ENCODE measurements around the gene ADAMTS18. TPM values are rescaled to one million over a fixed set of nuclear protein-coding genes. Genes with fewer than 3 reads are reported as not detected.

Gene ADAMTS18
- total and polyA plus RNA-seq, 2 experiments from 2014 or later: 2.7 to 5.5 TPM

DNA sequence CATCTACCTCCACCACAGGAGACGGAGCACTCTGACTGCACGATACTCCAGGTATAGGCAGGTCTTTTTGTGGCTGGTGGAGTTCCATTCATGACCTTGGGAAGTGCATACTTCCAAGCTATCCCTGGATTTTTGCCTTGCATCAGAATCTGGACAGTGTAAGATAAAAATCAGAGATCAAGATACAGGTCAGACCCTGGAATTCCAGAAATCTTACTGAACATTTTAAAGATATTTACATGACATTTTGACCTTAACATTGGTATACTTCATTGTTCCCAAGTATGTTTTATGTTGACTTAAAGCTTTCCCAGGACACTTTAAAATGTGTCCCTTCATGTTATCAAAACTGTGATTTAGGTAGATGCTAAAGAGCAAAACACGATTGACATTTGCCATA is 134.6 kb downstream of the ADAMTS18 start:
- H3K36me3 ChIP-seq (replicated peaks; ENCODE audit: insufficient read depth, low read depth): no peaks in the 10 kb centered on the region
- no peaks in the 10 kb centered on the region for H4K20me1 ChIP-seq (ENCODE audit: insufficient read depth, poor library complexity, severe bottlenecking)
- no peak overlapping the region for H3K4me2 ChIP-seq
- 55% methylated on average over 3 of the region's 3 CpGs for WGBS (ENCODE audit: low lambda C conversion rate, missing lambda C conversion rate)
- H3K27me3 ChIP-seq: no peaks in the 10 kb centered on the region
- peaks cover 13% of the 10 kb centered on the region for H3K4me1 ChIP-seq (ENCODE audit: insufficient read depth)
- H3K27ac ChIP-seq: no peak overlapping the region
- no peak for TF ChIP-seq EZH2phosphoT487 (IDR thresholded peaks at IDR 0.05; ENCODE audit: low read depth, severe bottlenecking, unreplicated experiment)
- TF ChIP-seq, protein P1, sequence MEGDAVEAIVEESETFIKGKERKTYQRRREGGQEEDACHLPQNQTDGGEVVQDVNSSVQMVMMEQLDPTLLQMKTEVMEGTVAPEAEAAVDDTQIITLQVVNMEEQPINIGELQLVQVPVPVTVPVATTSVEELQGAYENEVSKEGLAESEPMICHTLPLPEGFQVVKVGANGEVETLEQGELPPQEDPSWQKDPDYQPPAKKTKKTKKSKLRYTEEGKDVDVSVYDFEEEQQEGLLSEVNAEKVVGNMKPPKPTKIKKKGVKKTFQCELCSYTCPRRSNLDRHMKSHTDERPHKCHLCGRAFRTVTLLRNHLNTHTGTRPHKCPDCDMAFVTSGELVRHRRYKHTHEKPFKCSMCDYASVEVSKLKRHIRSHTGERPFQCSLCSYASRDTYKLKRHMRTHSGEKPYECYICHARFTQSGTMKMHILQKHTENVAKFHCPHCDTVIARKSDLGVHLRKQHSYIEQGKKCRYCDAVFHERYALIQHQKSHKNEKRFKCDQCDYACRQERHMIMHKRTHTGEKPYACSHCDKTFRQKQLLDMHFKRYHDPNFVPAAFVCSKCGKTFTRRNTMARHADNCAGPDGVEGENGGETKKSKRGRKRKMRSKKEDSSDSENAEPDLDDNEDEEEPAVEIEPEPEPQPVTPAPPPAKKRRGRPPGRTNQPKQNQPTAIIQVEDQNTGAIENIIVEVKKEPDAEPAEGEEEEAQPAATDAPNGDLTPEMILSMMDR (IDR thresholded peaks at IDR 0.05; ENCODE audit: poor library complexity): no peak
- TF ChIP-seq EZH2 (IDR thresholded peaks at IDR 0.05; ENCODE audit: borderline replicate concordance): no peak
- H3K4me3 ChIP-seq: no peak overlapping the region
- no peaks in the 10 kb centered on the region for H3K79me2 ChIP-seq
- no peak overlapping the region for H2AFZ ChIP-seq
- H3K9me2 ChIP-seq (replicated peaks; ENCODE audit: insufficient read depth): no peaks in the 10 kb centered on the region
- no peak for DNase-seq (ENCODE audit: low spot score)
- H3K9me3 ChIP-seq (ENCODE audit: low read depth): no peaks in the 10 kb centered on the region

DNA sequence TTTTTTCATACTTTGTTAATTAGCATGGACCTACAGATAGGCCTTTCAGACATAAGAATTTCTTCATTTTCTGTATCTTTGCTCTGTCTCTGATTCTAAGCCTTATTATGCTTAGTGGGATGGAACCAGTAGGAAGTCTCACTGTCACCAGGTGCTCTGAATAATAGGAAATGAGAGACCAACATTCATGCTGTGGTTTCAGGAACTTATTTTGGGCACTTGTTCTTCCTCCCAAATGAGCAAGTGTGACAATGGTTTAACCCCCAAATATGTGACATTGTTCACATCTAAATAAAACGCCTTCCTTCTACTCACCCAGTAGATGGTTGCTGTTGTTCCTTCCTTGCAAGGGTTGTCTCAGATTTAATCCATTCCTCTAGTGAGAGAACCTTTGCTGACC is 135.4 kb downstream of the ADAMTS18 start:
- H3K9me2 ChIP-seq (replicated peaks; ENCODE audit: insufficient read depth): no peaks in the 10 kb centered on the region
- H2AFZ ChIP-seq: no peak overlapping the region
- H4K20me1 ChIP-seq (ENCODE audit: insufficient read depth, poor library complexity, severe bottlenecking): no peaks in the 10 kb centered on the region
- H3K4me2 ChIP-seq: no peak overlapping the region
- DNase-seq (ENCODE audit: low spot score): no peak
- H3K4me3 ChIP-seq: no peak overlapping the region
- H3K27me3 ChIP-seq: no peaks in the 10 kb centered on the region
- H3K36me3 ChIP-seq (replicated peaks; ENCODE audit: insufficient read depth, low read depth): no peaks in the 10 kb centered on the region
- H3K4me1 ChIP-seq (ENCODE audit: insufficient read depth): peaks cover 8% of the 10 kb centered on the region
- no peaks in the 10 kb centered on the region for H3K79me2 ChIP-seq
- no peak for TF ChIP-seq EZH2phosphoT487 (IDR thresholded peaks at IDR 0.05; ENCODE audit: low read depth, severe bottlenecking, unreplicated experiment)
- no peak for TF ChIP-seq EZH2 (IDR thresholded peaks at IDR 0.05; ENCODE audit: borderline replicate concordance)
- TF ChIP-seq, protein P1 (IDR thresholded peaks at IDR 0.05; ENCODE audit: poor library complexity): no peak
- 82% methylated on average over 1 of the region's 1 CpG for WGBS (ENCODE audit: low lambda C conversion rate, missing lambda C conversion rate)
- no peaks in the 10 kb centered on the region for H3K9me3 ChIP-seq (ENCODE audit: low read depth)
- no peak overlapping the region for H3K27ac ChIP-seq

DNA sequence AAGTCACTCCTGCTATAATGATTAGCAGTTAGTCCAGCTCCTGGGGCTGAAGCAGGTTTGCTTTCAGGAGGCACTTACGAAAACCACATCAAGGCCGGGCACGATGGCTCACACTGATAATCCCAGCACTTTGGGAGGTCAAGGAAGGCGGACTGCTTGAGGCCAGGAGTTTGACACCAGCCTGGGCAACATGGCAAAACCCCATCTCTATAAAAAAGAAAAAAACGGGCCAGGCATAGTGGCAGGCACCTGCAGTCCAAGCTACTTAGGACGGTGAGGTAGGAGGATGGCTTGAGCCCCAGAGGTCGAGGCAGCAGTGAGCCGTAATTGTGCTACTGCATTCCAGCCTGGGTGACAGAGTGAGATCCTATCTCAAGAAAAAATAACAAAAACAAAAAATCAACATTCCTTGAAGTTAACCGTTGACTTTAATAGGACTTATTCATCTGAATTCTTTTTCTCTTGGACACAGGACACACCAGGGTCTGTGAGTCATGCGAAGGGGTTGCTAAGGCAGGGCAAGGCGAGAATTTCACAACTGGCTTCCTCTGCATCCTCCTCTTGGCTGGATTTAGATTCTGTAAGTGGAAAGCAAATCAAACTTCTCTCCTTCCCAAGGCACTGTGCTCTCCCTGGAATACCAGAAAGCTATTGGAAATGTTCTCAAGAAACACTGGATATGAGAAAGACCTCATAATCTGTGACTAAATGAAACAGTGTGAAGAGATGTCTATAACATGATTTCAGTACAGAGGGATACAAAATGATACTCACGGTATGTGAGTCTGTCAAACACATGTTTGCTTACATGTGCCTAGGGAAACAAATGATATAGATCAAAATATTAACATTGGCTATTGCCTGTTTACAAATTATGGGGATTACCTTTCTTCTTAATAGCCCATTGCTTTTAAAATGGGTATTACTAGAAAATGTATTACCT is 136.1 kb downstream of the ADAMTS18 start:
- no peaks in the 10 kb centered on the region for H3K9me2 ChIP-seq (replicated peaks; ENCODE audit: insufficient read depth)
- H3K4me1 ChIP-seq (ENCODE audit: insufficient read depth): peaks cover 6% of the 10 kb centered on the region
- H3K9me3 ChIP-seq (ENCODE audit: low read depth): no peaks in the 10 kb centered on the region
- H3K79me2 ChIP-seq: no peaks in the 10 kb centered on the region
- no peaks in the 10 kb centered on the region for H3K36me3 ChIP-seq (replicated peaks; ENCODE audit: insufficient read depth, low read depth)
- no peaks in the 10 kb centered on the region for H4K20me1 ChIP-seq (ENCODE audit: insufficient read depth, poor library complexity, severe bottlenecking)
- H3K27ac ChIP-seq: peak overlapping the region; percentile 39
- DNase-seq (ENCODE audit: low spot score): peak; percentile 73
- no peak overlapping the region for H3K4me3 ChIP-seq
- 35% methylated on average over 12 of the region's 12 CpGs for WGBS (ENCODE audit: low lambda C conversion rate, missing lambda C conversion rate)
- no peaks in the 10 kb centered on the region for H3K27me3 ChIP-seq
- H2AFZ ChIP-seq: no peak overlapping the region
- TF ChIP-seq EZH2phosphoT487 (IDR thresholded peaks at IDR 0.05; ENCODE audit: low read depth, severe bottlenecking, unreplicated experiment) (no peak), EZH2 (IDR thresholded peaks at IDR 0.05; ENCODE audit: borderline replicate concordance) (no peak)
- TF ChIP-seq, protein P1 (IDR thresholded peaks at IDR 0.05; ENCODE audit: poor library complexity): no peak
- peak overlapping the region; percentile 37 for H3K4me2 ChIP-seq

All from hepatocyte (in vitro differentiated cells).